ENCODE results near the gene NPTXR. TPM values are rescaled to one million over a fixed set of nuclear protein-coding genes. Genes with fewer than 3 reads are reported as not detected.

Gene NPTXR
- polyA plus RNA-seq, 3 donors: 0.04 TPM; not detected in 2

DNA sequence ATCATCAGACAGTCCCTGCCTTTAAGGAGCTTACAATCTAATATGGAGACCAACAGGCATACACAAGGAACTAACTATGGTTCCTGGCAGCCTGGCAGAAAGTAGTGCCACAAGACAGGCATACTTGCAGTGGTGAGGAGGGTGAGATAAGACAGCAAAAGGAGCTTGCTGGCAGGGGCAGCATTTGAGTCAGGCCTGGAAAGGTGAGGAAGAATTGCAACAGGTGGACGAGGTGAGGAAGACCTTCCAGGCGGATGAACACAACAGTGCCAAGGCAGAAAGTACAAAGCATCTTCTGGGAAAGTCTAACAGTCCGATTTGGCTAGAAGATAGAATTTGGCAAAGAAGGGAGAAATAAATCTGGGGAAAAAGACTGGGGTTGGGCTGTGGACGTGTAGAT lies 54.2 kb downstream of the NPTXR start:
- no peak overlapping the region for H3K27ac Mint-ChIP-seq
- Histone ChIP-seq H3K4me1 (ENCODE audit: control insufficient read depth in 1 of 2, insufficient read depth in 2 of 2, low read length in 2 of 2) (peaks cover 13% of the 10 kb centered on the region in 2 donors), H3K36me3 (replicated peaks in 1 of 2; ENCODE audit: control insufficient read depth in 1 of 2, insufficient read depth in 2 of 2, low read length in 2 of 2) (peaks cover 6 to 10% of the 10 kb centered on the region in 2 donors), H3K9me3 (replicated peaks in 1 of 2; ENCODE audit: control insufficient read depth in 1 of 2, insufficient read depth in 1 of 2, low read length in 2 of 2) (no peaks in the 10 kb centered on the region), H3K9ac (ENCODE audit: insufficient read depth, low read length, poor library complexity, severe bottlenecking) (no peak overlapping the region), H3K4me2 (replicated peaks; ENCODE audit: extremely low read depth, low read length, poor library complexity, severe bottlenecking) (no peak overlapping the region), H3K27ac (ENCODE audit: low read depth in 1 of 2, low read length in 2 of 2) (no peak overlapping the region), H3K79me2 (ENCODE audit: insufficient read depth, low read length) (peaks cover 6% of the 10 kb centered on the region), H3K4me3 (replicated peaks in 1 of 3; ENCODE audit: low read depth in 2 of 3, low read length in 3 of 3) (no peak overlapping the region), H3K27me3 (ENCODE audit: control insufficient read depth in 2 of 2, insufficient read depth in 2 of 2, low read length in 2 of 2) (no peaks in the 10 kb centered on the region), H2AFZ (ENCODE audit: insufficient read depth, low read depth, low read length, poor library complexity, severe bottlenecking) (no peak overlapping the region), H4K20me1 (ENCODE audit: insufficient read depth, low read length) (no peaks in the 10 kb centered on the region)
- 98% methylated on average over 3 of the region's 4 CpGs for WGBS (ENCODE audit: insufficient coverage)
- H3K36me3 Mint-ChIP-seq: peaks cover 2 to 3% of the 10 kb centered on the region in 2 donors
- intact Hi-C loops (cut with micrococcal nuclease): no loop called here
- H3K27me3 Mint-ChIP-seq (ENCODE audit: low read depth in 3 of 3): peaks cover 0 to 3% (median 0%) of the 10 kb centered on the region in 3 donors
- no peak for TF ChIP-seq CTCF (IDR thresholded peaks at IDR 0.05)
- peaks cover 21% of the 10 kb centered on the region for H3K4me1 Mint-ChIP-seq
- H3K4me3 Mint-ChIP-seq: no peak overlapping the region
- DNase-seq: no peak
- no peaks in the 10 kb centered on the region for H3K9me3 Mint-ChIP-seq

DNA sequence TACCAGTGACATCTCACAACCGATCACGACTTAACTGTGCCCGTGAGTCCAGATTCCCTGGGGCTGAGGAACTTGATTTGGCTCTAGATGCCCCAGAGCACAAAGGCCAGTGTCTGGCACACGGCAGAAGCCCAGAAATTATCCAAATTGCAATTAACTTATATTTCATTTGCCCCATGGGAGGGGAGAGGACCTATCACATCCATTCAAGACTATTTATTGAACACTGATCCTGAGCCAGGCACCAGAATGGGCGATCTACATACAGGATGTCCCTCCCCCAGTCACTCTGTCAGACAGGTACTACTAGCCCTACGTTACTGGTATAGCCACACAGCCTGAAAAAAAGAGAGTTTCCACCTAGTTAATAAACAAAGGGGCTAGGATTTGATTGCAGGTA lies 55.0 kb downstream of the NPTXR start:
- Mint-ChIP-seq H3K9me3 (no peaks in the 10 kb centered on the region), H3K27me3 (ENCODE audit: low read depth in 3 of 3) (peaks cover 0 to 3% (median 2%) of the 10 kb centered on the region in 3 donors), H3K4me3 (no peak overlapping the region), H3K36me3 (peaks cover 4 to 5% of the 10 kb centered on the region in 2 donors), H3K4me1 (peaks cover 16% of the 10 kb centered on the region), H3K27ac (no peak overlapping the region)
- Histone ChIP-seq H3K4me1 (ENCODE audit: control insufficient read depth in 1 of 2, insufficient read depth in 2 of 2, low read length in 2 of 2) (peaks cover 8 to 9% of the 10 kb centered on the region in 2 donors), H4K20me1 (ENCODE audit: insufficient read depth, low read length) (no peaks in the 10 kb centered on the region), H3K27ac (ENCODE audit: low read depth in 1 of 2, low read length in 2 of 2) (no peak overlapping the region), H3K4me2 (replicated peaks; ENCODE audit: extremely low read depth, low read length, poor library complexity, severe bottlenecking) (no peak overlapping the region), H3K79me2 (ENCODE audit: insufficient read depth, low read length) (peaks cover 6% of the 10 kb centered on the region), H3K27me3 (ENCODE audit: control insufficient read depth in 2 of 2, insufficient read depth in 2 of 2, low read length in 2 of 2) (no peaks in the 10 kb centered on the region), H3K9me3 (replicated peaks in 1 of 2; ENCODE audit: control insufficient read depth in 1 of 2, insufficient read depth in 1 of 2, low read length in 2 of 2) (no peaks in the 10 kb centered on the region), H3K9ac (ENCODE audit: insufficient read depth, low read length, poor library complexity, severe bottlenecking) (no peak overlapping the region), H3K4me3 (replicated peaks in 1 of 3; ENCODE audit: low read depth in 2 of 3, low read length in 3 of 3) (no peak overlapping the region), H2AFZ (ENCODE audit: insufficient read depth, low read depth, low read length, poor library complexity, severe bottlenecking) (no peak overlapping the region), H3K36me3 (replicated peaks in 1 of 2; ENCODE audit: control insufficient read depth in 1 of 2, insufficient read depth in 2 of 2, low read length in 2 of 2) (peaks cover 6 to 10% of the 10 kb centered on the region in 2 donors)
- WGBS (ENCODE audit: insufficient coverage): 95% methylated on average over 3 of the region's 6 CpGs
- TF ChIP-seq CTCF (IDR thresholded peaks at IDR 0.05): no peak
- intact Hi-C loops (cut with micrococcal nuclease): no loop called here
- DNase-seq: no peak
